Vagina (tissue), 2 donors: ENCODE results near the gene FRMD6. TPM values are rescaled to one million over a fixed set of nuclear protein-coding genes. Genes with fewer than 3 reads are reported as not detected.
A peak's percentile ranks its signal among the peaks of the same experiment; 100 is the strongest.

ENCODE experiments used
- DNase-seq, 2 donors: peaks; one replicate each; pipeline ENCODE4 v3.0.0-alpha.2; 2017; ENCODE audit errors: extremely low spot score in 2 of 2
- H3K27ac ChIP-seq: fragments of 200-600 bp; sonication (generic); one replicate; pipeline ENCODE4 v1.5.1; 2019
- H3K27me3 ChIP-seq: fragments of 200-600 bp; sonication (generic); one replicate; pipeline ENCODE4 v1.5.1; 2019
- H3K36me3 ChIP-seq, 2 donors: fragments of 200-600 bp; sonication (generic); one replicate each; pipeline ENCODE4 v1.5.1; 2017 to 2019
- H3K4me1 ChIP-seq: fragments of 200-600 bp; sonication (generic); one replicate; pipeline ENCODE4 v1.5.1; 2019
- H3K4me3 ChIP-seq, 2 donors: fragments of 200-600 bp; sonication (generic); 1 replicate in 1 of 2; 2 replicates in 1 of 2; pipeline ENCODE4 v1.5.1; 2016 to 2019
- H3K9me3 ChIP-seq: fragments of 200-600 bp; sonication (generic); one replicate; pipeline ENCODE4 v1.5.1; 2019
- POLR2A ChIP-seq, 2 donors: fragments of 450-650 bp; IDR thresholded peaks; one replicate each; pipeline ENCODE4 v1.6.1; 2017; ENCODE audit warnings: antibody characterized with exemption in 2 of 2, mild to moderate bottlenecking in 2 of 2, moderate library complexity in 2 of 2
- POLR2AphosphoS5 ChIP-seq, 2 donors: sonication (generic); formaldehyde crosslinking; IDR thresholded peaks; one replicate each; pipeline ENCODE4 v1.9.0; 2017; ENCODE audit warnings: antibody characterized with exemption in 2 of 2, mild to moderate bottlenecking in 2 of 2, low read depth in 1 of 2; ENCODE audit not compliant: insufficient read depth in 1 of 2
- intact Hi-C: fragments of 100-400 bp; cut with DNase I; formaldehyde crosslinking; loops from one replicate; pipeline ENCODE4 v1.15.1; 2023
- total RNA-seq: library from RNA; depleted of rRNA; stranded (reverse); fragments of >200 nt; gene quantifications from one replicate; pipeline ENCODE4 v1.2.3, GENCODE V29; 2016
- TF ChIP-seq, protein P1 (sequence below), 3 experiments: fragments of 450-650 bp in 2 of 3; fragments of 200-600 bp in 1 of 3; sonication (generic) in 1 of 3; IDR thresholded peaks; one replicate each; pipeline ENCODE4 v1.5.1; 2017 to 2019; ENCODE audit warnings: antibody characterized with exemption in 3 of 3, mild to moderate bottlenecking in 2 of 3, moderate library complexity in 2 of 3

FRMD6 gene
- total RNA-seq, 1 donor from 2014 or later, result 114 TPM

- Histone ChIP-seq H3K27me3 (no peaks in the 10 kb centered on the region), H3K36me3 (no peaks in the 10 kb centered on the region), H3K9me3 (no peaks in the 10 kb centered on the region), H3K4me1 (no peaks in the 10 kb centered on the region), H3K4me3 (peak overlapping the region in 1 of 2 donors; percentile 5), H3K27ac (no peak overlapping the region)
- no peak for TF ChIP-seq POLR2AphosphoS5 (IDR thresholded peaks at IDR 0.05; ENCODE audit: insufficient read depth in 1 of 2, low read depth in 1 of 2)
- TF ChIP-seq, protein P1, sequence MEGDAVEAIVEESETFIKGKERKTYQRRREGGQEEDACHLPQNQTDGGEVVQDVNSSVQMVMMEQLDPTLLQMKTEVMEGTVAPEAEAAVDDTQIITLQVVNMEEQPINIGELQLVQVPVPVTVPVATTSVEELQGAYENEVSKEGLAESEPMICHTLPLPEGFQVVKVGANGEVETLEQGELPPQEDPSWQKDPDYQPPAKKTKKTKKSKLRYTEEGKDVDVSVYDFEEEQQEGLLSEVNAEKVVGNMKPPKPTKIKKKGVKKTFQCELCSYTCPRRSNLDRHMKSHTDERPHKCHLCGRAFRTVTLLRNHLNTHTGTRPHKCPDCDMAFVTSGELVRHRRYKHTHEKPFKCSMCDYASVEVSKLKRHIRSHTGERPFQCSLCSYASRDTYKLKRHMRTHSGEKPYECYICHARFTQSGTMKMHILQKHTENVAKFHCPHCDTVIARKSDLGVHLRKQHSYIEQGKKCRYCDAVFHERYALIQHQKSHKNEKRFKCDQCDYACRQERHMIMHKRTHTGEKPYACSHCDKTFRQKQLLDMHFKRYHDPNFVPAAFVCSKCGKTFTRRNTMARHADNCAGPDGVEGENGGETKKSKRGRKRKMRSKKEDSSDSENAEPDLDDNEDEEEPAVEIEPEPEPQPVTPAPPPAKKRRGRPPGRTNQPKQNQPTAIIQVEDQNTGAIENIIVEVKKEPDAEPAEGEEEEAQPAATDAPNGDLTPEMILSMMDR (IDR thresholded peaks at IDR 0.05), result no peak
- no peak for TF ChIP-seq POLR2A (IDR thresholded peaks at IDR 0.05)
- intact Hi-C loops, result no loop called here
- DNase-seq, result no peak
These were observed 44.0 kb upstream of the FRMD6 start for GRCh38 chr14:51607711-51608110.

DNA sequence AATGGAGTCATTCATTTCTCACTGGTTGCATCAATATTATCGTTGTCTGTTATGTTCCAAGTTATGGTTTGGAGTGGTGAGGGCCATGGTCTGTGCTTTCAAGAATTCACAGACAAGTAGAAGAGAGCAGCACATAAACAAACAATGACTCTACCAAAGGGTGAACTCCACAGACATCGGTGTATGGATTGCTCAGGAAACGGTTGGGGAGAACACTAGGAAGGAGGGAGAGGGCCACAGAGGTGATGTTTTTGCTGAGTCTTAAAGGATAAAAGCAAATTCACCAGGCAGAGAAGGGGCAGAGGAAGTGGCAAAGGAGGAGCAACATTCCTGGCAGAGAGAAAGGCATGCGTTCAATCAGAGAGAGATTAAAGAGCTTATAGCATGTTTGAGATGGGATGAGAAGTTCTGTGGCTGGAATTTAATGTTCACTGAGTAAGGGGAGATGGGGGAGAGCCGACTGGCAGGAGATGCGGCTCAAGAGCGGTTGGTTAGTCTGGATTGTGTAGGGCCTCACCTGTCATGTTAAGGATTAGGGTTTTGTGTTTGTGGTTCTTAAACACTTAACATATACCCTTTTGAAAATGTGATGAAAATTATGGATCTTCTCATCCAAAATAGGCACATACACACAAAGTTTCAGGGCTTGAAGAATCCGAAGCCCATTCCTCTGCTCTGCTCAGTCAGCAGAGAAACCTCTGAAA, 42.3 kb upstream of the FRMD6 start:
- Histone ChIP-seq H3K4me1 (no peaks in the 10 kb centered on the region), H3K9me3 (no peaks in the 10 kb centered on the region), H3K27me3 (no peaks in the 10 kb centered on the region), H3K4me3 (no peak overlapping the region), H3K27ac (no peak overlapping the region), H3K36me3 (no peaks in the 10 kb centered on the region)
- intact Hi-C loops, result no loop called here
- DNase-seq, result no peak
- TF ChIP-seq POLR2AphosphoS5 (IDR thresholded peaks at IDR 0.05; ENCODE audit: insufficient read depth in 1 of 2, low read depth in 1 of 2) (no peak), POLR2A (IDR thresholded peaks at IDR 0.05) (no peak)
- TF ChIP-seq, protein P1 (IDR thresholded peaks at IDR 0.05), result no peak

DNA sequence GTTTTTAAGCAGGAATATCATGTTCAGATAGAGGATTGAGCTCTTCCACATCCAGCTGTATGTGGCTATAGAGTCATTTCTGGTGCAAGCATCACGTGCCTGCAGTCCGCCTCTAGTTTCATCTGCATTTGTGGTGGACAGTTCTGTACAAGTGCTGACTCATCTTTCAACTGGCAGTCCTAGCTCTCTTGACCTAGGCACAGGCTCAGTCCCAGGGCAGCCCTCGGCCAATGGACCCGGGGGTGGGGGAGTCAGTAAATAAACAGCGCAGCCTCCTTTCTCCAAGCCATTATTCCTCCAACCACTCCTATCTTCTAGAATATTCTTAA, 41.8 kb upstream of the FRMD6 start:
- H3K4me1 ChIP-seq, result no peaks in the 10 kb centered on the region
- no peak for DNase-seq
- H3K27ac ChIP-seq, result no peak overlapping the region
- H3K4me3 ChIP-seq, result no peak overlapping the region
- intact Hi-C loops, result no loop called here
- no peak for TF ChIP-seq POLR2AphosphoS5 (IDR thresholded peaks at IDR 0.05; ENCODE audit: insufficient read depth in 1 of 2, low read depth in 1 of 2)
- TF ChIP-seq, protein P1 (IDR thresholded peaks at IDR 0.05), result no peak
- no peak for TF ChIP-seq POLR2A (IDR thresholded peaks at IDR 0.05)
- no peaks in the 10 kb centered on the region for H3K9me3 ChIP-seq
- no peaks in the 10 kb centered on the region for H3K27me3 ChIP-seq
- H3K36me3 ChIP-seq, result no peaks in the 10 kb centered on the region

DNA sequence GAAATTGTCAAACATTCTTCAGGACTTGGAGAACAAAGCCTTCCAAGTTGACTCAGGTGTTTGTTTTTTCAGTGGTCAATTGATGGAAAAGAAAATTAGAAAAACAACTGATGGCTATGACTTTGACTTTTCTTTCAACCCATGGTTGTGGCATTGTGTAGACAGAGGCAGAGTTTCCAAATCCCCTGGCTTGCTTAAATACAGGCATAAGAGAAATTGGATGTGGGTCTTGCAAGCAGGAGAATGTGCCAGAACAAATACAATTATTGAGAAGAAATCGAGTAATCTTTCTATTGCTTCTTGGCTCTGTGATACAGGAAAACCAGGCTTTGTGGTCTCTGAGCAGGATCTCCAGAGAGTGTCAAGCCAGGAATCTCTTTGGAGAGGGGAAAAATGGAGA, 40.9 kb upstream of the FRMD6 start:
- TF ChIP-seq POLR2A (IDR thresholded peaks at IDR 0.05), result no peak
- TF ChIP-seq POLR2AphosphoS5 (IDR thresholded peaks at IDR 0.05; ENCODE audit: insufficient read depth in 1 of 2, low read depth in 1 of 2), result no peak
- TF ChIP-seq, protein P1 (IDR thresholded peaks at IDR 0.05), result no peak
- DNase-seq, result no peak
- H3K4me3 ChIP-seq, result no peak overlapping the region
- H3K27ac ChIP-seq, result no peak overlapping the region
- H3K36me3 ChIP-seq, result no peaks in the 10 kb centered on the region
- H3K4me1 ChIP-seq, result no peaks in the 10 kb centered on the region
- no peaks in the 10 kb centered on the region for H3K27me3 ChIP-seq
- H3K9me3 ChIP-seq, result no peaks in the 10 kb centered on the region
- intact Hi-C loops, result no loop called here

DNA sequence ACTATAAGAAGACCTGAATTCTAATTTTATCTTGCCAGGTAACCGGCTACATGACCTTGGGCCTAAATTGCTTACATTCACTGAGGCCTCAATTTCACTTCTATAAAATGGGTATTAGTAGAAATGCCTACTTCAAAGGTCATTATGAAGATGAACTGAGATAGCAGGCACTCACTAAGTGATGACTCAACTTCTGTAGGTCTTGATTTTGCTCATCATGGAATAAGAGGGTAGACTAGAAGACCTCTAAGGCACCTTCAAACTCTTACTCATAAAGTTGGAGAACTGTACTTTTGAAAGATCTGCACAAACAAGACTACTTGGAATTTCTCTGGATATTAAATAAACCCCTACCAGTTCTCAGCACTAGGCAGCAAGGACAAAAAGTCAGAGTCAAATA, 39.3 kb upstream of the FRMD6 start:
- H3K27me3 ChIP-seq, result no peaks in the 10 kb centered on the region
- TF ChIP-seq POLR2AphosphoS5 (IDR thresholded peaks at IDR 0.05; ENCODE audit: insufficient read depth in 1 of 2, low read depth in 1 of 2), result no peak
- TF ChIP-seq, protein P1 (IDR thresholded peaks at IDR 0.05), result no peak
- peaks cover 14% of the 10 kb centered on the region for H3K4me1 ChIP-seq
- no peak for DNase-seq
- H3K9me3 ChIP-seq, result no peaks in the 10 kb centered on the region
- H3K27ac ChIP-seq, result no peak overlapping the region
- intact Hi-C loops, result no loop called here
- H3K4me3 ChIP-seq, result no peak overlapping the region
- no peaks in the 10 kb centered on the region for H3K36me3 ChIP-seq
